ENCODE results near the gene TXLNG.

DNA sequence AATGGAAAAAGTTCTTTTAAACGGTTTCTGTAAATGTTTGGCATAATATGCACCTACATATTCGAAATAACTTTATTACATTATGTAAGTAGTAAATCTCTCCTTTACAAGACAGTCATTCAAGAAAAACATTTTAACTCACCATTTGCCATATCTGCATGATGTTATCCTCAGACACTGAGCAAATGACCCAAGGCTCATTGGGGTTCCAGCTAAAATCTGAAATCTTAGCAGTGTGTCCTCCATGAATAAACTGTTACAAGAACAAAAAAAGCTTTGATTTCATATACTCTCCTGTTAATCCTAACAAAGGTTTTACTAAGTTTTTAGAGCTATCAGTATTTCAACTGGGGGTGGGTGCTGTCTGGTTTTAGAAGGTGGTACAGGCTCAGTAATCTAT is 59.4 kb downstream of the TXLNG start:
- TF ChIP-seq, protein P1, sequence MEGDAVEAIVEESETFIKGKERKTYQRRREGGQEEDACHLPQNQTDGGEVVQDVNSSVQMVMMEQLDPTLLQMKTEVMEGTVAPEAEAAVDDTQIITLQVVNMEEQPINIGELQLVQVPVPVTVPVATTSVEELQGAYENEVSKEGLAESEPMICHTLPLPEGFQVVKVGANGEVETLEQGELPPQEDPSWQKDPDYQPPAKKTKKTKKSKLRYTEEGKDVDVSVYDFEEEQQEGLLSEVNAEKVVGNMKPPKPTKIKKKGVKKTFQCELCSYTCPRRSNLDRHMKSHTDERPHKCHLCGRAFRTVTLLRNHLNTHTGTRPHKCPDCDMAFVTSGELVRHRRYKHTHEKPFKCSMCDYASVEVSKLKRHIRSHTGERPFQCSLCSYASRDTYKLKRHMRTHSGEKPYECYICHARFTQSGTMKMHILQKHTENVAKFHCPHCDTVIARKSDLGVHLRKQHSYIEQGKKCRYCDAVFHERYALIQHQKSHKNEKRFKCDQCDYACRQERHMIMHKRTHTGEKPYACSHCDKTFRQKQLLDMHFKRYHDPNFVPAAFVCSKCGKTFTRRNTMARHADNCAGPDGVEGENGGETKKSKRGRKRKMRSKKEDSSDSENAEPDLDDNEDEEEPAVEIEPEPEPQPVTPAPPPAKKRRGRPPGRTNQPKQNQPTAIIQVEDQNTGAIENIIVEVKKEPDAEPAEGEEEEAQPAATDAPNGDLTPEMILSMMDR (IDR thresholded peaks at IDR 0.05): no peak
- TF ChIP-seq POLR2A (IDR thresholded peaks at IDR 0.05): no peak

All from vagina (tissue), 2 donors.